HepG2 (cell line): ENCODE results near the gene STK4. TPM values are rescaled to one million over a fixed set of nuclear protein-coding genes. Genes with fewer than 3 reads are reported as not detected.
A peak's percentile ranks its signal among the peaks of the same experiment; 100 is the strongest.

Source experiments
- MAFF ChIP-seq: IDR thresholded peaks from 2 replicates; pipeline ENCODE4 v1.6.1; 2011; ENCODE audit warnings: low read depth, low read length, improper control_type of control experiment
- MAFK ChIP-seq, 2 experiments: IDR thresholded peaks in 1 of 2; conservative IDR thresholded peaks in 1 of 2; 2 replicates each; pipeline ENCODE4 v1.6.1; 2011; ENCODE audit warnings: improper control_type of control experiment in 2 of 2, low read length in 2 of 2
- PRDM10 ChIP-seq: sonication (generic); formaldehyde crosslinking; IDR thresholded peaks from 2 replicates; pipeline ENCODE4 v1.4.0; 2020; ENCODE audit warnings: low read depth, missing genetic modification reagents
- RARG ChIP-seq: sonication (generic); formaldehyde crosslinking; IDR thresholded peaks from 2 replicates; pipeline ENCODE4 v1.4.0; 2020; ENCODE audit warnings: low read depth, mild to moderate bottlenecking, missing genetic modification reagents
- ZNF576 ChIP-seq: sonication (generic); formaldehyde crosslinking; IDR thresholded peaks from 2 replicates; pipeline ENCODE4 v1.4.0; 2020; ENCODE audit warnings: mild to moderate bottlenecking, missing genetic modification reagents
- ZNF790 ChIP-seq: sonication (generic); formaldehyde crosslinking; IDR thresholded peaks from 2 replicates; pipeline ENCODE4 v1.8.0; 2022; ENCODE audit warnings: missing genetic modification reagents, mild to moderate bottlenecking, borderline replicate concordance
- polyA plus RNA-seq, 8 experiments: library from polyadenylated mRNA; depleted of rRNA in 3 of 8; stranded (reverse) in 7 of 8; unstranded in 1 of 8; fragments of >200 nt; fragmentation: Illumina TruSeq in 4 of 8; extraction: Trizol in 4 of 8; gene quantifications; 2 replicates each; pipeline versions ENCODE4 v1.2.1 to v1.2.3, GENCODE V29; 2011 to 2016; ENCODE audit warnings: low read depth in 4 of 8, missing spikeins in 1 of 8, mixed read lengths in 1 of 8; ENCODE audit not compliant: insufficient read depth in 1 of 8
- total RNA-seq, 5 experiments: library from RNA; depleted of rRNA; stranded (reverse); fragments of >200 nt; fragmentation: Illumina TruSeq; extraction: Trizol; gene quantifications; 2 replicates each; pipeline ENCODE4 v1.2.3, GENCODE V29; 2016; ENCODE audit warnings: low read depth in 1 of 5
- TF ChIP-seq, protein P1 (sequence below): IDR thresholded peaks from 2 replicates; pipeline ENCODE4 v1.4.0; 2020; ENCODE audit warnings: mild to moderate bottlenecking, missing genetic modification reagents
- TF ChIP-seq, protein P2 (sequence below): sonication (generic); formaldehyde crosslinking; IDR thresholded peaks from 2 replicates; pipeline ENCODE4 v1.4.0; 2020; ENCODE audit warnings: mild to moderate bottlenecking, missing genetic modification reagents

Gene STK4
- total and polyA plus RNA-seq, 2 of the 13 experiments (the other 11 are each of a cell fraction or from before 2014, with no cell fraction given) = 25.6 to 38.3 TPM

- TF ChIP-seq PRDM10 (CRISPR knock-in tag) (no peak), ZNF576 (CRISPR knock-in tag) (no peak), MAFF (0 out of 2 replicates have a peak, but pooled peaks have one; percentile 15), MAFK (conservative IDR thresholded peaks at IDR 0.05 in 1 of 2, IDR thresholded peaks at IDR 0.05 in 1 of 2; ENCODE audit: low read length in 2 of 2) (peak in 1 of 2 experiments; percentile 38; a peak in 3 of 4 replicates), RARG (no peak), ZNF790 (CRISPR knock-in tag) (no peak)
- TF ChIP-seq, protein P1, sequence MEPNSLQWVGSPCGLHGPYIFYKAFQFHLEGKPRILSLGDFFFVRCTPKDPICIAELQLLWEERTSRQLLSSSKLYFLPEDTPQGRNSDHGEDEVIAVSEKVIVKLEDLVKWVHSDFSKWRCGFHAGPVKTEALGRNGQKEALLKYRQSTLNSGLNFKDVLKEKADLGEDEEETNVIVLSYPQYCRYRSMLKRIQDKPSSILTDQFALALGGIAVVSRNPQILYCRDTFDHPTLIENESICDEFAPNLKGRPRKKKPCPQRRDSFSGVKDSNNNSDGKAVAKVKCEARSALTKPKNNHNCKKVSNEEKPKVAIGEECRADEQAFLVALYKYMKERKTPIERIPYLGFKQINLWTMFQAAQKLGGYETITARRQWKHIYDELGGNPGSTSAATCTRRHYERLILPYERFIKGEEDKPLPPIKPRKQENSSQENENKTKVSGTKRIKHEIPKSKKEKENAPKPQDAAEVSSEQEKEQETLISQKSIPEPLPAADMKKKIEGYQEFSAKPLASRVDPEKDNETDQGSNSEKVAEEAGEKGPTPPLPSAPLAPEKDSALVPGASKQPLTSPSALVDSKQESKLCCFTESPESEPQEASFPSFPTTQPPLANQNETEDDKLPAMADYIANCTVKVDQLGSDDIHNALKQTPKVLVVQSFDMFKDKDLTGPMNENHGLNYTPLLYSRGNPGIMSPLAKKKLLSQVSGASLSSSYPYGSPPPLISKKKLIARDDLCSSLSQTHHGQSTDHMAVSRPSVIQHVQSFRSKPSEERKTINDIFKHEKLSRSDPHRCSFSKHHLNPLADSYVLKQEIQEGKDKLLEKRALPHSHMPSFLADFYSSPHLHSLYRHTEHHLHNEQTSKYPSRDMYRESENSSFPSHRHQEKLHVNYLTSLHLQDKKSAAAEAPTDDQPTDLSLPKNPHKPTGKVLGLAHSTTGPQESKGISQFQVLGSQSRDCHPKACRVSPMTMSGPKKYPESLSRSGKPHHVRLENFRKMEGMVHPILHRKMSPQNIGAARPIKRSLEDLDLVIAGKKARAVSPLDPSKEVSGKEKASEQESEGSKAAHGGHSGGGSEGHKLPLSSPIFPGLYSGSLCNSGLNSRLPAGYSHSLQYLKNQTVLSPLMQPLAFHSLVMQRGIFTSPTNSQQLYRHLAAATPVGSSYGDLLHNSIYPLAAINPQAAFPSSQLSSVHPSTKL (CRISPR knock-in tag) = no peak
- TF ChIP-seq, protein P2, sequence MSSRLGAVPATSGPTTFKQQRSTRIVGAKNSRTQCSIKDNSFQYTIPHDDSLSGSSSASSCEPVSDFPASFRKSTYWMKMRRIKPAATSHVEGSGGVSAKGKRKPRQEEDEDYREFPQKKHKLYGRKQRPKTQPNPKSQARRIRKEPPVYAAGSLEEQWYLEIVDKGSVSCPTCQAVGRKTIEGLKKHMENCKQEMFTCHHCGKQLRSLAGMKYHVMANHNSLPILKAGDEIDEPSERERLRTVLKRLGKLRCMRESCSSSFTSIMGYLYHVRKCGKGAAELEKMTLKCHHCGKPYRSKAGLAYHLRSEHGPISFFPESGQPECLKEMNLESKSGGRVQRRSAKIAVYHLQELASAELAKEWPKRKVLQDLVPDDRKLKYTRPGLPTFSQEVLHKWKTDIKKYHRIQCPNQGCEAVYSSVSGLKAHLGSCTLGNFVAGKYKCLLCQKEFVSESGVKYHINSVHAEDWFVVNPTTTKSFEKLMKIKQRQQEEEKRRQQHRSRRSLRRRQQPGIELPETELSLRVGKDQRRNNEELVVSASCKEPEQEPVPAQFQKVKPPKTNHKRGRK (CRISPR knock-in tag) = no peak
- TF ChIP-seq, all 625 proteins: peak for 2
Observed at GRCh38 chr20:44973053-44973452, 6.7 kb downstream of the STK4 start (continued).
